Stomach (tissue), 9 donors: ENCODE results near the gene ACSS2. TPM values are rescaled to one million over a fixed set of nuclear protein-coding genes. Genes with fewer than 3 reads are reported as not detected.

Experiments
- DNase-seq, 2 donors: peaks; one replicate each; pipeline versions ENCODE4 v3.0.0 to v3.0.0-alpha.2; 2013 to 2019
- H3K27ac ChIP-seq, 5 donors: fragments of 200-600 bp in 4 of 5; sonication (generic) in 4 of 5; one replicate each; pipeline ENCODE4 v1.5.1; 2013 to 2019; ENCODE audit warnings: mild to moderate bottlenecking in 1 of 5, moderate library complexity in 1 of 5
- H3K27me3 ChIP-seq, 3 donors: fragments of 200-600 bp; sonication (generic); one replicate each; pipeline ENCODE4 v1.5.1; 2017 to 2019; ENCODE audit warnings: mixed run types in 1 of 3
- H3K36me3 ChIP-seq, 4 donors: fragments of 200-600 bp; sonication (generic); 1 replicate in 3 of 4; 2 replicates in 1 of 4; pipeline ENCODE4 v1.5.1; 2016 to 2019
- H3K4me1 ChIP-seq, 4 donors: fragments of 200-600 bp; sonication (generic); one replicate each; pipeline ENCODE4 v1.5.1; 2016 to 2019
- H3K4me3 ChIP-seq, 4 donors: fragments of 200-600 bp; sonication (generic) in 3 of 4; one replicate each; pipeline ENCODE4 v1.5.1; 2016 to 2019; ENCODE audit warnings: mild to moderate bottlenecking in 1 of 4
- H3K9me3 ChIP-seq, 4 donors: fragments of 200-600 bp; sonication (generic); one replicate each; pipeline ENCODE4 v1.5.1; 2016 to 2019
- CTCF ChIP-seq, 7 experiments: fragments of 450-650 bp in 4 of 7; fragments of 200-600 bp in 3 of 7; sonication (generic) in 3 of 7; IDR thresholded peaks; one replicate each; pipeline ENCODE4 v1.5.1; 2016 to 2019; ENCODE audit warnings: antibody characterized with exemption in 7 of 7, control low read depth in 2 of 7, mild to moderate bottlenecking in 1 of 7
- EP300 ChIP-seq: sonication (generic); formaldehyde crosslinking; IDR thresholded peaks from one replicate; pipeline ENCODE4 v1.6.1; 2017; ENCODE audit warnings: antibody characterized with exemption
- POLR2A ChIP-seq, 4 donors: fragments of 450-650 bp; IDR thresholded peaks; one replicate each; pipeline ENCODE4 v1.6.1; 2016; ENCODE audit warnings: antibody characterized with exemption in 4 of 4, control low read depth in 2 of 4, mild to moderate bottlenecking in 1 of 4, moderate library complexity in 1 of 4
- POLR2AphosphoS5 ChIP-seq, 3 donors: sonication (generic); formaldehyde crosslinking; IDR thresholded peaks; one replicate each; pipeline ENCODE4 v1.6.1; 2016; ENCODE audit warnings: antibody characterized with exemption in 3 of 3
- WGBS, 5 donors: extraction: QIAGEN DNeasy Blood & Tissue Kit in 3 of 5; methylation state at CpG; one replicate each; pipeline versions ENCODE4 v1.1.5 to v1.1.7; 2013 to 2018; 5-methylcytosine and 5-hydroxymethylcytosine counted together
- intact Hi-C: fragments of 100-400 bp; cut with DNase I; formaldehyde crosslinking; loops from one replicate; pipeline ENCODE4 v1.15.1; 2023; ENCODE audit warnings: low total_unique reads
- polyA plus RNA-seq, 3 donors: library from polyadenylated mRNA; stranded (reverse); fragments of 200-250 nt; gene quantifications; one replicate each; pipeline ENCODE4 v1.2.3, GENCODE V29; 2013
- total RNA-seq, 5 donors: library from RNA; depleted of rRNA; stranded (reverse); fragments of >200 nt; gene quantifications; one replicate each; pipeline versions ENCODE4 v1.1.0 to v1.2.3, GENCODE V29; 2014 to 2016
- donor health status: healthy with polysubstance abuse.
- donor health status: Bipolar disorder and iron deficiency.
- donor health status: healthy.

ACSS2 gene
- total and polyA plus RNA-seq, 8 donors: 59.0 to 1,709 (median 139) TPM

- Histone ChIP-seq H3K36me3 (peaks cover 15 to 32% (median 30%) of the 10 kb centered on the region in 4 donors), H3K4me3 (no peak overlapping the region), H3K27me3 (no peaks in the 10 kb centered on the region), H3K4me1 (peaks cover 13 to 78% (median 53%) of the 10 kb centered on the region in 4 donors), H3K9me3 (no peaks in the 10 kb centered on the region), H3K27ac (peak overlapping the region in 1 of 5 donors; percentile 75)
- WGBS, 5 donors: 43 to 78% (median 49%) methylated on average over 2 of the region's 2 CpGs
- TF ChIP-seq CTCF (IDR thresholded peaks at IDR 0.05) (no peak), POLR2AphosphoS5 (IDR thresholded peaks at IDR 0.05) (no peak), EP300 (no peak)
- intact Hi-C loops: no loop called here
- DNase-seq: no peak
These were observed 5.3 kb downstream of the ACSS2 start for GRCh38 chr20:34881689-34882088.

GRCh38 chr20:34883087-34883688 lies 6.8 kb downstream of the ACSS2 start:
- H3K27me3 ChIP-seq: no peaks in the 10 kb centered on the region
- DNase-seq: no peak
- H3K4me3 ChIP-seq: no peak overlapping the region
- no peaks in the 10 kb centered on the region for H3K9me3 ChIP-seq
- H3K27ac ChIP-seq: peak overlapping the region in 3 of 5 donors; percentile 2 to 75 (median 46)
- peaks cover 15 to 34% (median 32%) of the 10 kb centered on the region in 4 donors for H3K36me3 ChIP-seq
- no peak for TF ChIP-seq CTCF (IDR thresholded peaks at IDR 0.05)
- H3K4me1 ChIP-seq: peaks cover 8 to 79% (median 48%) of the 10 kb centered on the region in 4 donors
- intact Hi-C loops: no loop called here

- TF ChIP-seq EP300: no peak
- no peak for TF ChIP-seq CTCF (IDR thresholded peaks at IDR 0.05)
- TF ChIP-seq POLR2A (IDR thresholded peaks at IDR 0.05): no peak
- TF ChIP-seq POLR2AphosphoS5 (IDR thresholded peaks at IDR 0.05): no peak
- Histone ChIP-seq H3K4me1 (peaks cover 4 to 80% (median 47%) of the 10 kb centered on the region in 4 donors), H3K4me3 (no peak overlapping the region), H3K27me3 (no peaks in the 10 kb centered on the region), H3K36me3 (peaks cover 15 to 34% (median 32%) of the 10 kb centered on the region in 4 donors), H3K27ac (peak overlapping the region in 2 of 5 donors; percentile 46 to 75), H3K9me3 (no peaks in the 10 kb centered on the region)
- intact Hi-C loops: no loop called here
- DNase-seq: no peak
- WGBS, 5 donors: 84 to 90% (median 89%) methylated on average over 4 of the region's 4 CpGs
These were observed 7.4 kb downstream of the ACSS2 start for GRCh38 chr20:34883809-34884208.

GRCh38 chr20:34884260-34884659 lies 7.8 kb downstream of the ACSS2 start:
- no peak for TF ChIP-seq POLR2A (IDR thresholded peaks at IDR 0.05)
- no peak for TF ChIP-seq POLR2AphosphoS5 (IDR thresholded peaks at IDR 0.05)
- H3K27me3 ChIP-seq: no peaks in the 10 kb centered on the region
- 41 to 72% (median 68%) methylated on average over 1 of the region's 1 CpG for WGBS, 5 donors
- DNase-seq: no peak
- no peaks in the 10 kb centered on the region for H3K9me3 ChIP-seq
- H3K4me1 ChIP-seq: peaks cover 4 to 78% (median 44%) of the 10 kb centered on the region in 4 donors
- intact Hi-C loops: no loop called here
- H3K36me3 ChIP-seq: peaks cover 15 to 34% (median 32%) of the 10 kb centered on the region in 4 donors
- H3K27ac ChIP-seq: peak overlapping the region in 2 of 5 donors; percentile 11 to 75
- H3K4me3 ChIP-seq: no peak overlapping the region

- no peak for TF ChIP-seq POLR2A (IDR thresholded peaks at IDR 0.05)
- TF ChIP-seq POLR2AphosphoS5 (IDR thresholded peaks at IDR 0.05): no peak
- TF ChIP-seq CTCF (IDR thresholded peaks at IDR 0.05): no peak
- TF ChIP-seq EP300: no peak
- Histone ChIP-seq H3K36me3 (peaks cover 15 to 34% (median 32%) of the 10 kb centered on the region in 4 donors), H3K9me3 (no peaks in the 10 kb centered on the region), H3K4me3 (no peak overlapping the region), H3K27me3 (no peaks in the 10 kb centered on the region), H3K27ac (peak overlapping the region in 1 of 5 donors; percentile 23), H3K4me1 (peaks cover 12 to 69% (median 37%) of the 10 kb centered on the region in 4 donors)
- intact Hi-C loops: no loop called here
- no peak for DNase-seq
- 40 to 72% (median 45%) methylated on average over 3 of the region's 3 CpGs for WGBS, 5 donors
These were observed 9.7 kb downstream of the ACSS2 start for GRCh38 chr20:34886122-34886521.
